Measurements from ENCODE around the gene SMPD3. TPM values are rescaled to one million over a fixed set of nuclear protein-coding genes. Genes with fewer than 3 reads are reported as not detected.

SMPD3 gene
- polyA plus RNA-seq, 3 donors from 2014 or later = 4.2 to 9.8 (median 7.5) TPM

GRCh38 chr16:68332411-68333121 lies 115.7 kb downstream of the SMPD3 start:
- Mint-ChIP-seq H3K27me3 (ENCODE audit: low read depth in 3 of 3) (peaks cover 0 to 3% (median 0%) of the 10 kb centered on the region in 3 donors), H3K4me3 (no peak overlapping the region)

DNA sequence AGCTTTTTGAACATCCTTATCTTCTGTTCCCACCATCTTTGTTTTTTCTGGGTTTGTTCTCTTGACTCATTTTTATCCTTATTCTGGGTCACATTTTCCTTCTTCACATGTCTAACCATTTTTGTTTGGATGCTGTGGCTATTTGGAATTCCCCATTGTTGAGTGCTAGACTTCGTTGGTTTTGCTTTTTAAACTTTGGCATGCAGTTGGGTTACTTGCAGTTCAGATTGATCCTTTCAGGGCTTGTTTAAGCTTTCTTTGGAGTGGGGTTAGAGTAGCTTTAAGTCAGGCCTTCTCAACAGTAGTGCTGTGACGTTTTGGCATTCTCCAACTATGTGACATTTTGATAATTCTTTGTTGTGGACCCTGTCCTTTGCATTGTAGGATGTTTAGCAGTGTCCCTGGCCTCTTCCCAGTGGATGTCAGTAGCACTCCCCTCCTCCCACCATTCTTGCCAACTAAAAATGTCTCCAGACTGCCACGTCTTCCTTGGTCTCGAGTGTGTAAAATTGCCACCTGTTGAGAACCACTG lies 116.4 kb downstream of the SMPD3 start:
- Mint-ChIP-seq H3K4me3 (no peak overlapping the region), H3K36me3 (peaks cover 11 to 23% (median 20%) of the 10 kb centered on the region in 3 donors)

More at GRCh38 chr16:68332411-68333121, 115.7 kb downstream of the SMPD3 start:
- peaks cover 16 to 25% (median 24%) of the 10 kb centered on the region in 3 donors for H3K36me3 Mint-ChIP-seq
- H3K4me1 Mint-ChIP-seq = peaks cover 3 to 9% of the 10 kb centered on the region in 2 donors
- no peak for DNase-seq
- H3K27ac Mint-ChIP-seq = no peak overlapping the region
- H3K9me3 Mint-ChIP-seq = no peaks in the 10 kb centered on the region

DNA sequence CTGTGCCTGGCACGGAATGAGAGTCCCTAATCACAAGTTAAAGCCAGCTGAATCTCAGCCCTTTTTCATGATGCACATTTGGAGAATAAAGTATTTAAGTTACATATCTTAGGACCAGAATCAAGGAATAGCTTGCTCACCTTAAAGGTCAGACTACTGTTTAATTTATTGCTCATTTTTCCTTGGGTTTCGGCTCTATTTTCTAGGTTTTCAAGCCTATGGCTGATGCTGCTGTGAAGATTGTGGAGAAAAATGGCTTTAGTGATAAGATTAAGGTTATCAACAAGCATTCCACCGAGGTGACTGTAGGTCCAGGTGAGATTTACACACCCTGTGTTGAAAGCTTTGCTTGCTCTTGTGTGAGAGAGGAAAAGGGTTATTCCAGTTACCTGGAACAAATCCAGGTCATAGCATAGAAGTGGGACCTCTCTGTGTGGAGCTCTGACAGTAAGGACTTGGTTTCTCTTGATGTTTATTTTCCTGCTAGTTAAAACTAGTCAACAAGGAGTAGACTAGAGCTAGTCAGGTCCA lies 119.4 kb downstream of the SMPD3 start:
- Mint-ChIP-seq H3K4me1 (peaks cover 3 to 9% of the 10 kb centered on the region in 2 donors), H3K4me3 (no peak overlapping the region), H3K27ac (peak overlapping the region in 1 of 6 donors; percentile 24), H3K9me3 (no peaks in the 10 kb centered on the region), H3K36me3 (peaks cover 8 to 25% (median 9%) of the 10 kb centered on the region in 3 donors), H3K27me3 (ENCODE audit: low read depth in 3 of 3) (peaks cover 0 to 2% (median 0%) of the 10 kb centered on the region in 3 donors)
- no peak for DNase-seq

More for the DNA sequence above, 116.4 kb downstream of the SMPD3 start:
- Mint-ChIP-seq H3K27me3 (ENCODE audit: low read depth in 3 of 3) (peaks cover 0 to 3% (median 0%) of the 10 kb centered on the region in 3 donors), H3K9me3 (no peaks in the 10 kb centered on the region), H3K27ac (no peak overlapping the region), H3K4me1 (peaks cover 3 to 9% of the 10 kb centered on the region in 2 donors)
- DNase-seq = no peak

- Mint-ChIP-seq H3K27ac (peak overlapping the region in 3 of 6 donors; percentile 24 to 55 (median 36)), H3K36me3 (peaks cover 7 to 24% (median 8%) of the 10 kb centered on the region in 3 donors), H3K4me1 (peaks cover 3 to 9% of the 10 kb centered on the region in 2 donors), H3K27me3 (ENCODE audit: low read depth in 3 of 3) (peaks cover 0 to 2% (median 0%) of the 10 kb centered on the region in 3 donors), H3K9me3 (no peaks in the 10 kb centered on the region), H3K4me3 (no peak overlapping the region)
- peak; percentile 68 to 73 (median 73) for DNase-seq
Measured at GRCh38 chr16:68328151-68328859, 120.0 kb downstream of the SMPD3 start.

DNA sequence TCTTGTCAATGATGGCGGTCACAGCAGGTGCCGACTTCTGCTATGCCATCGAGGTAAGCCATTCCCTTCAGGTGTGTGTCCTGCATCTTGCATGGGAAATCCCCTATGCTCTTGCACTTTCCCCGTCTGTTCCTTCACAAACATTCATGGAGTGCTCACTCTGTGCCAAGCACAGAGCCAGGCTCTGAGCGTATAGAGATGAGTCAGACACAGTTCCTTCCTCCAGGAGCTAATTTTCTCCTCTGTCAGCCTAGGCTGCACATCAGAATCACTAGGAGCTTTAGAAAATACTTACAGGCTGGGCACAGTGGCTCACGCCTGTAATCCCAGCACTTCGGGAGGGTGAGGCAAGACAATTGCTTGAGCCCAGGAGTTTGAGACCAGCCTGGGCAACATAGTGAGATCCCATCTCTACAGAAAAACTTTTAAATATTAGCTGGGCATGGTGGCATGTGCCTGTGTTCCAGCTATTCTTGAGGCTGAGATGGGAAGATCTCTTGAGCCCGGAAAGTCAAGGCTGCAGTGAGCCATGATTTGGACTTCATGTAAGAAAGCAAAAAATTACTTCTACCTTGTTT lies 123.4 kb downstream of the SMPD3 start:
- no peak for DNase-seq
- Mint-ChIP-seq H3K27me3 (ENCODE audit: low read depth in 3 of 3) (peaks cover 0 to 2% (median 0%) of the 10 kb centered on the region in 3 donors), H3K4me1 (peaks cover 5 to 12% of the 10 kb centered on the region in 2 donors), H3K4me3 (no peak overlapping the region), H3K27ac (no peak overlapping the region), H3K36me3 (peaks cover 3 to 27% (median 7%) of the 10 kb centered on the region in 3 donors), H3K9me3 (no peaks in the 10 kb centered on the region)

- Mint-ChIP-seq H3K9me3 (no peaks in the 10 kb centered on the region), H3K27ac (no peak overlapping the region), H3K4me1 (peaks cover 10 to 17% of the 10 kb centered on the region in 2 donors)
Measured at GRCh38 chr16:68324336-68324735, 124.0 kb downstream of the SMPD3 start.

GRCh38 chr16:68319185-68319908 lies 129.0 kb downstream of the SMPD3 start:
- H3K4me1 Mint-ChIP-seq = peaks cover 19 to 23% of the 10 kb centered on the region in 2 donors
- H3K27me3 Mint-ChIP-seq (ENCODE audit: low read depth in 3 of 3) = peaks cover 0 to 1% (median 0%) of the 10 kb centered on the region in 3 donors
- H3K9me3 Mint-ChIP-seq = no peaks in the 10 kb centered on the region
- peaks cover 0 to 31% (median 11%) of the 10 kb centered on the region in 3 donors for H3K36me3 Mint-ChIP-seq
- peak overlapping the region; percentile 48 to 96 (median 90) for H3K27ac Mint-ChIP-seq
- H3K4me3 Mint-ChIP-seq = peak overlapping the region in 2 of 5 donors; percentile 28 to 34
- peak; percentile 49 to 53 (median 51) for DNase-seq

More at GRCh38 chr16:68324336-68324735, 124.0 kb downstream of the SMPD3 start:
- Mint-ChIP-seq H3K36me3 (peaks cover 3 to 29% (median 7%) of the 10 kb centered on the region in 3 donors), H3K27me3 (ENCODE audit: low read depth in 3 of 3) (peaks cover 0 to 2% (median 0%) of the 10 kb centered on the region in 3 donors), H3K4me3 (no peak overlapping the region)
- DNase-seq = no peak

DNA sequence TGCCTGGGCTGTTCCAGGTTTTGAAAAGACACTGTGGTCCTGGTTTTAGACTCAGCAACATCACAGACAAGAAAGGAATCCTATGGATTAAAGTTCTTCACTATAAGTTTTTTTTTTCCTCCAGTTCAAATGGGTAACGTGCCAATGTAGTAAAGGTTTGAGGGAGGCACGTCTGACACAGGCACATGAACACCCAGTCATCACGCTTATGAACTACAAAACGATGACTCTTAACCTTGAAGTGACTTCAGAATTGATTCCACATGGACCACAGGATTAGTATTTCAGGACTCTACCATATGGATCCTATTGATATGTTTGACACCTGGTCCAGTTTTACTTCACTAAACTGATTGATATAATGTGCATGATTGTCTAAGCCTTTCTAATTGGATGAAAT lies 135.2 kb downstream of the SMPD3 start:
- H3K4me1 Mint-ChIP-seq = peaks cover 41 to 49% of the 10 kb centered on the region in 2 donors
- H3K27me3 Mint-ChIP-seq (ENCODE audit: low read depth in 3 of 3) = peaks cover 0 to 7% (median 0%) of the 10 kb centered on the region in 3 donors
- H3K9me3 Mint-ChIP-seq = no peaks in the 10 kb centered on the region
- no peak overlapping the region for H3K4me3 Mint-ChIP-seq
- H3K27ac Mint-ChIP-seq = peak overlapping the region in 5 of 6 donors; percentile 1 to 74 (median 34)
- peaks cover 0 to 17% (median 11%) of the 10 kb centered on the region in 3 donors for H3K36me3 Mint-ChIP-seq
- DNase-seq = no peak

- Mint-ChIP-seq H3K4me3 (peak within 1 kb of the TSS; percentile 98 to 99 (median 98)), H3K27ac (peak within 1 kb of the TSS; percentile 90 to 99 (median 98)), H3K4me1 (peaks cover 41 to 49% of the 10 kb centered on the region in 2 donors), H3K36me3 (peaks cover 0 to 11% (median 9%) of the 10 kb centered on the region in 3 donors), H3K9me3 (no peaks in the 10 kb centered on the region), H3K27me3 (ENCODE audit: low read depth in 3 of 3) (peaks cover 0 to 6% (median 0%) of the 10 kb centered on the region in 3 donors)
- DNase-seq = peak; percentile 91 to 93 (median 91)
Measured at GRCh38 chr16:68310774-68311511, 137.4 kb downstream of the SMPD3 start, which contains the start of the genes PRMT7 and SLC7A6OS. Gene PRMT7, plus strand, starts transcription at chr16:68311019. Its CDS starts 4,961 bp downstream, at chr16:68315980. Gene SLC7A6OS, minus strand, starts transcription at chr16:68310946. Its CDS starts 20 bp downstream, at chr16:68310926.

DNA sequence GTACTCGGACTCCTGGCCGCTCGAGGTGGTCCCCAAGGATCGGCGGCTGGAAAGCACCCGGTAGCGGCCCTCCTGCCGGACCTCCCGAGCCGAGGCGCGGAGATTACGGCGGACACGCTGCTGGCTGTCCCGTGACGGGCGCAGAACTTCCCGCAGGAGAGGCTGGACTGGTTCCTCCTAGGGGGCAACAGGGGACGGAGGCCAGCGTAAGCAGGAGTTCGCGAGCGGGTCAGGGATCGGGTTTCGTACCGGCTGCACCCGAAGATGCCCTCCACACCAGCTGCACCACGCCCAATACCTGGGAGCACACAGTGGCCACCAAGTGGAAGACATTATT lies 137.9 kb downstream of the SMPD3 start:
- Mint-ChIP-seq H3K27me3 (ENCODE audit: low read depth in 3 of 3) (peaks cover 0 to 6% (median 0%) of the 10 kb centered on the region in 3 donors), H3K27ac (peak overlapping the region; percentile 90 to 99 (median 98)), H3K4me3 (peak overlapping the region; percentile 98 to 99 (median 98)), H3K4me1 (peaks cover 38 to 49% of the 10 kb centered on the region in 2 donors), H3K36me3 (peaks cover 0 to 8% (median 5%) of the 10 kb centered on the region in 3 donors), H3K9me3 (no peaks in the 10 kb centered on the region)
- no peak for DNase-seq

DNA sequence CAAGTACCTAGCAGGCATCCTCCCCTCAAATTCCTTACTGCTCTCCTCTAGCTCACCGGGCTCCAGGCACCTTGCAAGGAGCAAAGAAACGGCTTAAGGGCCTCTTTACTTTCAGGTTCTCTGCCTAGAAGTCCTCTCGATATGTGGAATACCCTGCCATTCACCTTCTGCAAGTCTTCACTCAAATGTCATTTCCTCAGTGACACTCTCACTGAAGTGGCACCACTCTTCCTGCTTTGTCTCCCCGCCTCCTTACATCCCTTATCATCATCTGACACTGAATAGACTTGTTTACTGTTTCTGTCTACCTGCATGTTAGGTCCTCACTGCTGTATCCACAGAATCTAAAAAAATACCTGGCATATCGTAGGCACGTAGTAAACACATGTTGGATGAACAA lies 138.5 kb downstream of the SMPD3 start:
- no peaks in the 10 kb centered on the region for H3K9me3 Mint-ChIP-seq
- H3K27ac Mint-ChIP-seq = peak overlapping the region; percentile 90 to 99 (median 98)
- peaks cover 0 to 13% (median 8%) of the 10 kb centered on the region in 3 donors for H3K36me3 Mint-ChIP-seq
- peaks cover 0 to 6% (median 0%) of the 10 kb centered on the region in 3 donors for H3K27me3 Mint-ChIP-seq (ENCODE audit: low read depth in 3 of 3)
- H3K4me3 Mint-ChIP-seq = peak overlapping the region; percentile 98 to 99 (median 98)
- DNase-seq = no peak
- H3K4me1 Mint-ChIP-seq = peaks cover 40 to 53% of the 10 kb centered on the region in 2 donors
